ENCODE data around the gene ZNF594.
"Not testable (repeated sequence)": the region's sequence is repeated elsewhere in the genome, so short reads cannot be mapped to it uniquely, and the experiment has no call there.

ZNF594 gene

GRCh38 chr17:5136580-5137412 is 54.9 kb downstream of the ZNF594 start:
- not testable (repeated sequence) for DNase-seq (ENCODE audit: low read depth)

- no peak for DNase-seq (ENCODE audit: low read depth)
These were observed 55.7 kb downstream of the ZNF594 start for GRCh38 chr17:5135726-5136579.

- not testable (repeated sequence) for DNase-seq (ENCODE audit: low read depth)
These were observed 56.4 kb downstream of the ZNF594 start for GRCh38 chr17:5135131-5135712.

- DNase-seq (ENCODE audit: low read depth) = not testable (repeated sequence)
These were observed 57.1 kb downstream of the ZNF594 start for GRCh38 chr17:5134571-5134970.

GRCh38 chr17:5133961-5134360 is 57.7 kb downstream of the ZNF594 start:
- not testable (repeated sequence) for DNase-seq (ENCODE audit: low read depth)

GRCh38 chr17:5133311-5133710 is 58.4 kb downstream of the ZNF594 start:
- no peak for DNase-seq (ENCODE audit: low read depth)

GRCh38 chr17:5132503-5133225 is 59.0 kb downstream of the ZNF594 start:
- not testable (repeated sequence) for DNase-seq (ENCODE audit: low read depth)

- not testable (repeated sequence) for DNase-seq (ENCODE audit: low read depth)
These were observed 59.7 kb downstream of the ZNF594 start for GRCh38 chr17:5131799-5132502.

GRCh38 chr17:5131146-5131715 is 60.4 kb downstream of the ZNF594 start:
- DNase-seq (ENCODE audit: low read depth) = no peak

GRCh38 chr17:5130687-5131086 is 61.0 kb downstream of the ZNF594 start:
- not testable (repeated sequence) for DNase-seq (ENCODE audit: low read depth)

- not testable (repeated sequence) for DNase-seq (ENCODE audit: low read depth)
These were observed 61.4 kb downstream of the ZNF594 start for GRCh38 chr17:5130261-5130660.

- DNase-seq (ENCODE audit: low read depth) = not testable (repeated sequence)
These were observed 61.9 kb downstream of the ZNF594 start for GRCh38 chr17:5129770-5130169.

All from stimulated activated CD8-positive, alpha-beta memory T cell treated with anti-CD3 and anti-CD28 coated beads, Interleukin-12 subunit alpha, Interleukin-12 subunit beta, amount 100 ng/mL, for 1 hour (primary cell).